H9 (cell line): ENCODE results near the gene FSIP1. TPM values are rescaled to one million over a fixed set of nuclear protein-coding genes. Genes with fewer than 3 reads are reported as not detected.

Experiments used
- DNase-seq: peaks from one replicate; pipeline ENCODE4 v3.0.0-alpha.2; 2017
- H2AFZ ChIP-seq: one replicate; pipeline ENCODE4 v1.6.1; 2013; ENCODE audit warnings: mild to moderate bottlenecking, low read length, control low read depth, moderate library complexity
- H2AK5ac ChIP-seq: 2 replicates; pipeline ENCODE4 v1.6.1; 2013; ENCODE audit warnings: low read length, control low read depth, mixed read lengths; ENCODE audit not compliant: insufficient read length
- H2BK120ac ChIP-seq: one replicate; pipeline ENCODE4 v1.6.1; 2013; ENCODE audit warnings: low read depth, mild to moderate bottlenecking, low read length, control low read depth, inconsistent platforms; ENCODE audit not compliant: poor library complexity, severe bottlenecking
- H2BK12ac ChIP-seq: 2 replicates; pipeline ENCODE4 v1.6.1; 2013; ENCODE audit warnings: low read length, control low read depth, mixed read lengths, low read depth; ENCODE audit not compliant: insufficient read length
- H2BK15ac ChIP-seq: 2 replicates; pipeline ENCODE4 v1.6.1; 2013; ENCODE audit warnings: low read depth, low read length, control low read depth
- H2BK20ac ChIP-seq: one replicate; pipeline ENCODE4 v1.6.1; 2013; ENCODE audit warnings: low read depth, mild to moderate bottlenecking, low read length, control low read depth, inconsistent platforms; ENCODE audit not compliant: poor library complexity, severe bottlenecking
- H2BK5ac ChIP-seq: 2 replicates; pipeline ENCODE4 v1.6.1; 2013; ENCODE audit warnings: low read length, control low read depth, mixed read lengths; ENCODE audit not compliant: insufficient read length
- H3K14ac ChIP-seq: 2 replicates; pipeline ENCODE4 v1.6.1; 2013; ENCODE audit warnings: low read length, control low read depth; ENCODE audit not compliant: insufficient read depth
- H3K18ac ChIP-seq: 2 replicates; pipeline ENCODE4 v1.6.1; 2013; ENCODE audit warnings: low read depth, mild to moderate bottlenecking, mixed read lengths, low read length, control low read depth; ENCODE audit not compliant: insufficient read length
- H3K23ac ChIP-seq: 2 replicates; pipeline ENCODE4 v1.6.1; 2013; ENCODE audit warnings: low read length, control low read depth, mixed read lengths, low read depth; ENCODE audit not compliant: insufficient read length
- H3K23me2 ChIP-seq: 2 replicates; pipeline ENCODE4 v1.6.1; 2013; ENCODE audit warnings: low read depth, mild to moderate bottlenecking, mixed read lengths, low read length, control low read depth; ENCODE audit not compliant: insufficient read length, poor library complexity, severe bottlenecking
- H3K27ac ChIP-seq: 2 replicates; pipeline ENCODE4 v1.5.1; 2013; ENCODE audit warnings: low read length, control low read depth, mixed read lengths, low read depth; ENCODE audit not compliant: insufficient read length
- H3K27me3 ChIP-seq: 2 replicates; pipeline ENCODE4 v1.6.1; 2013; ENCODE audit warnings: low read length, control low read depth, inconsistent platforms; ENCODE audit not compliant: insufficient read depth
- H3K4ac ChIP-seq: 2 replicates; pipeline ENCODE4 v1.6.1; 2013; ENCODE audit warnings: low read depth, mild to moderate bottlenecking, control low read depth, inconsistent platforms, low read length, moderate library complexity
- H3K4me1 ChIP-seq: 2 replicates; pipeline ENCODE4 v1.6.1; 2013; ENCODE audit warnings: low read length, control low read depth, inconsistent platforms; ENCODE audit not compliant: insufficient read depth
- H3K4me2 ChIP-seq: 2 replicates; pipeline ENCODE4 v1.6.1; 2013; ENCODE audit warnings: low read length, control low read depth, mixed read lengths; ENCODE audit not compliant: insufficient read length, insufficient read depth
- H3K56ac ChIP-seq: 2 replicates; pipeline ENCODE4 v1.6.1; 2013; ENCODE audit warnings: low read depth, mild to moderate bottlenecking, mixed read lengths, low read length, control low read depth; ENCODE audit not compliant: insufficient read length
- H3K79me1 ChIP-seq: 2 replicates; pipeline ENCODE4 v1.6.1; 2013; ENCODE audit warnings: low read depth, mild to moderate bottlenecking, moderate library complexity, low read length, control low read depth, inconsistent platforms; ENCODE audit not compliant: insufficient read depth, poor library complexity, severe bottlenecking
- H3K79me2 ChIP-seq: 2 replicates; pipeline ENCODE4 v1.6.1; 2013; ENCODE audit warnings: low read length, control low read depth, inconsistent platforms; ENCODE audit not compliant: insufficient read depth
- H3K9ac ChIP-seq: 2 replicates; pipeline ENCODE4 v1.6.1; 2013; ENCODE audit warnings: low read length, control low read depth, mixed read lengths; ENCODE audit not compliant: insufficient read length; ENCODE audit errors: extremely low read depth
- H3K9me3 ChIP-seq: one replicate; pipeline ENCODE4 v1.6.1; 2013; ENCODE audit warnings: low read depth, low read length, inconsistent platforms; ENCODE audit not compliant: control insufficient read depth
- H3T11ph ChIP-seq: one replicate; pipeline ENCODE4 v1.6.1; 2013; ENCODE audit warnings: mild to moderate bottlenecking, low read length, control low read depth, inconsistent platforms
- H4K20me1 ChIP-seq: one replicate; pipeline ENCODE4 v1.6.1; 2013; ENCODE audit not compliant: control insufficient read depth, insufficient read length, insufficient read depth
- H4K5ac ChIP-seq: 2 replicates; pipeline ENCODE4 v1.6.1; 2013; ENCODE audit warnings: low read depth, mild to moderate bottlenecking, mixed read lengths, low read length, control low read depth; ENCODE audit not compliant: insufficient read length
- H4K8ac ChIP-seq: replicated peaks from 2 replicates; pipeline ENCODE4 v1.6.1; 2013; ENCODE audit warnings: low read length, control low read depth, mixed read lengths, low read depth; ENCODE audit not compliant: insufficient read length
- H4K91ac ChIP-seq: 2 replicates; pipeline ENCODE4 v1.6.1; 2013; ENCODE audit warnings: low read depth, mild to moderate bottlenecking, moderate library complexity, mixed read lengths, low read length, control low read depth; ENCODE audit not compliant: insufficient read length
- H3K27ac Mint-ChIP-seq, 3 experiments: 2 replicates in 2 of 3; 3 replicates in 1 of 3; pipeline ENCODE4 v1.8.0; 2020 to 2021; ENCODE audit warnings: mixed read lengths in 3 of 3, mild to moderate bottlenecking in 1 of 3, moderate library complexity in 1 of 3
- H3K27me3 Mint-ChIP-seq: 2 replicates; pipeline ENCODE4 v1.8.0; 2021; ENCODE audit warnings: low read depth, mild to moderate bottlenecking, moderate library complexity, mixed read lengths
- H3K36me3 Mint-ChIP-seq, 3 experiments: 2 replicates in 2 of 3; 3 replicates in 1 of 3; pipeline ENCODE4 v1.8.0; 2020 to 2021; ENCODE audit warnings: low read depth in 3 of 3, mixed read lengths in 3 of 3; ENCODE audit not compliant: insufficient read depth in 1 of 3
- H3K4me1 Mint-ChIP-seq, 2 experiments: 2 replicates each; pipeline ENCODE4 v1.8.0; 2020; ENCODE audit warnings: mixed read lengths in 2 of 2
- H3K4me3 Mint-ChIP-seq, 2 experiments: 2 replicates in 1 of 2; 3 replicates in 1 of 2; pipeline ENCODE4 v1.8.0; 2020 to 2021; ENCODE audit warnings: mild to moderate bottlenecking in 2 of 2, mixed read lengths in 2 of 2, moderate library complexity in 1 of 2
- H3K9me3 Mint-ChIP-seq, 2 experiments: 2 replicates in 1 of 2; 3 replicates in 1 of 2; pipeline ENCODE4 v1.8.0; 2020; ENCODE audit warnings: mild to moderate bottlenecking in 2 of 2, mixed read lengths in 2 of 2, moderate library complexity in 1 of 2
- CTCF ChIP-seq: fragments of 200-600 bp; sonication (generic); conservative IDR thresholded peaks from 3 replicates; pipeline ENCODE4 v1.8.0; 2021; ENCODE audit warnings: antibody characterized with exemption, mild to moderate bottlenecking
- WGBS: extraction: QIAGEN DNeasy Blood & Tissue Kit; methylation state at CpG from one replicate; pipeline ENCODE4 v1.1.7; 2013; ENCODE audit warnings: missing lambda C conversion rate, low lambda C conversion rate, mixed read lengths; ENCODE audit not compliant: insufficient read length; ENCODE audit errors: extremely low coverage; 5-methylcytosine and 5-hydroxymethylcytosine counted together
- total RNA-seq: library from RNA; stranded (reverse); gene quantifications from 2 replicates; pipeline ENCODE4 v1.2.1, GENCODE V29; 2021

Gene FSIP1
- total RNA-seq, 1 experiment from 2014 or later: 0.96 TPM

GRCh38 chr15:39621210-39621609, 161.4 kb downstream of the FSIP1 start:
- Histone ChIP-seq H3K4ac (no peak overlapping the region), H2BK120ac (no peak overlapping the region), H3K27me3 (no peaks in the 10 kb centered on the region), H2AFZ (no peak overlapping the region), H3K27ac (no peak overlapping the region), H4K5ac (no peak overlapping the region), H3K9ac (no peak overlapping the region), H2BK12ac (no peak overlapping the region), H4K91ac (no peak overlapping the region), H3K79me1 (no peaks in the 10 kb centered on the region), H2BK15ac (no peak overlapping the region), H3T11ph (no peak overlapping the region), H3K9me3 (no peaks in the 10 kb centered on the region), H3K23me2 (no peaks in the 10 kb centered on the region), H4K20me1 (no peaks in the 10 kb centered on the region), H2BK5ac (no peak overlapping the region), H3K56ac (no peak overlapping the region), H3K23ac (no peak overlapping the region), H3K14ac (no peak overlapping the region), H3K4me2 (no peak overlapping the region), H2AK5ac (no peak overlapping the region), H2BK20ac (no peak overlapping the region), H3K4me1 (no peaks in the 10 kb centered on the region), H4K8ac (no peak overlapping the region), H3K18ac (no peak overlapping the region), H3K79me2 (no peaks in the 10 kb centered on the region)
- no peaks in the 10 kb centered on the region for H3K9me3 Mint-ChIP-seq
- no peaks in the 10 kb centered on the region for H3K4me1 Mint-ChIP-seq
- no CpG with 5 or more reads among the region's 1 CpG for WGBS
- H3K36me3 Mint-ChIP-seq: no peaks in the 10 kb centered on the region
- TF ChIP-seq CTCF: no peak
- no peak overlapping the region for H3K27ac Mint-ChIP-seq
- no peak for DNase-seq
- no peak overlapping the region for H3K4me3 Mint-ChIP-seq
- H3K27me3 Mint-ChIP-seq: no peaks in the 10 kb centered on the region; the same call in none of the 2 replicates
